ENCODE results near the gene CAPN7. TPM values are rescaled to one million over a fixed set of nuclear protein-coding genes. Genes with fewer than 3 reads are reported as not detected.

The CAPN7 gene
- total RNA-seq, 1 donor: 47.3 TPM

DNA sequence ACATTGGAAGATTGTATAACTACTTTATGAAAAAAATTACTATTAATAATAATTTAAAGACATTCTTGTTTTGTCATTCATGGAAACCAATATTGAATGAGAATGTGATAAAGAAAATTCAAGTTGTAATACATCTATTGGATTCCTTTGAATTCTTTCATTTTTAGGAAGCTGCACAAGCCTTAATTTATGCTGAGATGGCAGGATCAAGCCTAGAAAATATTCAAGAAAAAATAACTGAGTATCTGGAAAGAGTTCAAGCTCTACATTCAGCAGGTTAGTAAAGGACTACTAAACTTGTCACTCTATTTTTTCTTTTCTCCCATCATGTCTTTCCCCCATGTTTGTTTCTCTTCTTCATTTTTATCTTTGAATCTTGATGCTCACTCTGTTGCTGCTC is 5.9 kb downstream of the CAPN7 start:
- no peak overlapping the region for H3K4me3 ChIP-seq (ENCODE audit: low read depth, low read length)
- DNase-seq (ENCODE audit: low read depth): no peak
- no peak for TF ChIP-seq CTCF (IDR thresholded peaks at IDR 0.05; ENCODE audit: insufficient read depth, low read length)

- TF ChIP-seq CTCF (IDR thresholded peaks at IDR 0.05; ENCODE audit: insufficient read depth, low read length): no peak
- DNase-seq (ENCODE audit: low read depth): no peak
- no peak overlapping the region for H3K4me3 ChIP-seq (ENCODE audit: low read depth, low read length)
Observed at GRCh38 chr3:15214758-15215157, 8.7 kb downstream of the CAPN7 start.

- peak; percentile 47 for DNase-seq (ENCODE audit: low read depth)
- H3K4me3 ChIP-seq (ENCODE audit: low read depth, low read length): no peak overlapping the region
- no peak for TF ChIP-seq CTCF (IDR thresholded peaks at IDR 0.05; ENCODE audit: insufficient read depth, low read length)
Observed at GRCh38 chr3:15215996-15216395, 9.9 kb downstream of the CAPN7 start.

- no peak overlapping the region for H3K4me3 ChIP-seq (ENCODE audit: low read depth, low read length)
- TF ChIP-seq CTCF (IDR thresholded peaks at IDR 0.05; ENCODE audit: insufficient read depth, low read length): no peak
- DNase-seq (ENCODE audit: low read depth): no peak
Observed at GRCh38 chr3:15216501-15216900, 10.5 kb downstream of the CAPN7 start.

DNA sequence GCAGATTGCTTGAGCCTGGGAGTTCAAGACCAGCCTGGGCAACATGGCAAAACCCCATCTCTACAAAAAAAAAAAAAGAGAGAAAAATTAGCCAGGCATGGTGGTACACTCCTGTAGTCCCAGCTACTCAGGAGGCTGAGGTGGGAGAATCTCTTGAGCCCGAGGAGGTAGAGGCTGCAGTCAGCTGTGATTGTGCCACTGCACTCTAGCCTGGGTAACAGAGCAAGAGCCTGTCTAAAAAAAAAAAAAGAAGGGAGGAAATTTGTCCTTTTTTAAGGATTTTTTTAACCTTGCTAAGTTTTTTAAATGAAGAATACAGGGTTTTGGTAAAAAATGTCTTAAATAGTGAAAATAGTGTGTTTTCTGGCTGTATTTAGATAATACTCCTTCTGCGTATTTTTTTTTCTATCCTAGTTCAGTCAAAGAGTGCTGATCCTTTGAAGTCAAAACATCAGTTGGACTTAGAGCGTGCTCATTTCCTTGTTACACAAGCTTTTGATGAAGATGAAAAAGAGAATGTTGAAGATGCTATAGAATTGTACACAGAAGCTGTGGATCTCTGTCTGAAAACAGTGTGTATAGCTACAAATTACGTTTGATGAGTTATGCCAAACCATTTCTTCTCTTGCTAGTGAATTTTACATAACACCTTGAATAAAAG is 11.1 kb downstream of the CAPN7 start:
- no peak for DNase-seq (ENCODE audit: low read depth)
- TF ChIP-seq CTCF (IDR thresholded peaks at IDR 0.05; ENCODE audit: insufficient read depth, low read length): no peak
- no peak overlapping the region for H3K4me3 ChIP-seq (ENCODE audit: low read depth, low read length)

DNA sequence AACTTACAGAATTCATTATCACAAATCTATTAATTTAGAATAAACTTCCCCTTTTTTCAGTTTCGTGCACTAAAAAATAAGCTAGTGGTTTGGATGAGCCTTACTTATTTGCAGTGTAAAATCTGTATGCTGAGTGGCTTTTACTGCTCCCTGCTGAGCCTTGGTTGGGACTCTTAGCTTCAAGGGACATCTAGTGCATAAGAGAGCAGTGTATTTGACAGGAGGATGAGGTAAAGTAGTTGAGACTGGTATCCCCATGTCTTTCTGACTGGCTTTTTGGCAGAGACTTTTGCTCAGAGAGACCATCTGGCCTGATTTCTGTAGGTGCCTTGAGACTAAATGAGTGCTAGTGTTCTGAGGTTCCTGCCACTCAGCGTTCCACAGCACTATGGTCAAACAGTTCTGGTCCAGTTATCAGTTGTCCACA is 11.8 kb downstream of the CAPN7 start:
- no peak overlapping the region for H3K4me3 ChIP-seq (ENCODE audit: low read depth, low read length)
- no peak for DNase-seq (ENCODE audit: low read depth)
- TF ChIP-seq CTCF (IDR thresholded peaks at IDR 0.05; ENCODE audit: insufficient read depth, low read length): no peak

- DNase-seq (ENCODE audit: low read depth): peak; percentile 18
Observed at GRCh38 chr3:15218689-15219088, 12.6 kb downstream of the CAPN7 start.

More at GRCh38 chr3:15218689-15219088, 12.6 kb downstream of the CAPN7 start:
- TF ChIP-seq CTCF (IDR thresholded peaks at IDR 0.05; ENCODE audit: insufficient read depth, low read length): no peak
- H3K4me3 ChIP-seq (ENCODE audit: low read depth, low read length): no peak overlapping the region
